Parathyroid adenoma (tissue), 2 donors: ENCODE measurements around the gene TNFAIP3.

Experiments used
- H2AFZ ChIP-seq: fragments of 300-600 bp; sonication (generic); one replicate; pipeline ENCODE4 v1.7.0; 2017; ENCODE audit warnings: antibody characterized with exemption, mild to moderate bottlenecking
- H3K27ac ChIP-seq: fragments of 300-600 bp; sonication (generic); one replicate; pipeline ENCODE4 v1.7.0; 2017
- H3K27me3 ChIP-seq: fragments of 300-600 bp; sonication (generic); one replicate; pipeline ENCODE4 v1.7.0; 2017; ENCODE audit warnings: low read length; ENCODE audit not compliant: control insufficient read depth, insufficient read depth
- H3K36me3 ChIP-seq: fragments of 300-600 bp; sonication (generic); one replicate; pipeline ENCODE4 v1.7.0; 2017; ENCODE audit warnings: low read length; ENCODE audit not compliant: control insufficient read depth, insufficient read depth
- H3K4me1 ChIP-seq: fragments of 300-600 bp; sonication (generic); one replicate; pipeline ENCODE4 v1.7.0; 2017; ENCODE audit warnings: control low read depth
- H3K4me2 ChIP-seq: fragments of 300-600 bp; sonication (generic); one replicate; pipeline ENCODE4 v1.7.0; 2017; ENCODE audit warnings: low read length
- H3K4me3 ChIP-seq: fragments of 300-600 bp; sonication (generic); one replicate; pipeline ENCODE4 v1.7.0; 2017; ENCODE audit warnings: low read depth, low read length
- H3K79me2 ChIP-seq: fragments of 300-600 bp; sonication (generic); one replicate; pipeline ENCODE4 v1.7.0; 2017; ENCODE audit warnings: control low read depth
- H3K9ac ChIP-seq: fragments of 300-600 bp; sonication (generic); one replicate; pipeline ENCODE4 v1.7.0; 2017; ENCODE audit warnings: mild to moderate bottlenecking
- H3K9me3 ChIP-seq: fragments of 300-600 bp; sonication (generic); one replicate; pipeline ENCODE4 v1.7.0; 2017; ENCODE audit warnings: low read length; ENCODE audit not compliant: control insufficient read depth
- TF ChIP-seq, protein P1 (sequence below): fragments of 300-600 bp; sonication (generic); IDR thresholded peaks from one replicate; pipeline ENCODE4 v1.7.0; 2017; ENCODE audit warnings: antibody characterized with exemption, mild to moderate bottlenecking
- donor health status: primary hyperparathyroidism.

TNFAIP3 gene

DNA sequence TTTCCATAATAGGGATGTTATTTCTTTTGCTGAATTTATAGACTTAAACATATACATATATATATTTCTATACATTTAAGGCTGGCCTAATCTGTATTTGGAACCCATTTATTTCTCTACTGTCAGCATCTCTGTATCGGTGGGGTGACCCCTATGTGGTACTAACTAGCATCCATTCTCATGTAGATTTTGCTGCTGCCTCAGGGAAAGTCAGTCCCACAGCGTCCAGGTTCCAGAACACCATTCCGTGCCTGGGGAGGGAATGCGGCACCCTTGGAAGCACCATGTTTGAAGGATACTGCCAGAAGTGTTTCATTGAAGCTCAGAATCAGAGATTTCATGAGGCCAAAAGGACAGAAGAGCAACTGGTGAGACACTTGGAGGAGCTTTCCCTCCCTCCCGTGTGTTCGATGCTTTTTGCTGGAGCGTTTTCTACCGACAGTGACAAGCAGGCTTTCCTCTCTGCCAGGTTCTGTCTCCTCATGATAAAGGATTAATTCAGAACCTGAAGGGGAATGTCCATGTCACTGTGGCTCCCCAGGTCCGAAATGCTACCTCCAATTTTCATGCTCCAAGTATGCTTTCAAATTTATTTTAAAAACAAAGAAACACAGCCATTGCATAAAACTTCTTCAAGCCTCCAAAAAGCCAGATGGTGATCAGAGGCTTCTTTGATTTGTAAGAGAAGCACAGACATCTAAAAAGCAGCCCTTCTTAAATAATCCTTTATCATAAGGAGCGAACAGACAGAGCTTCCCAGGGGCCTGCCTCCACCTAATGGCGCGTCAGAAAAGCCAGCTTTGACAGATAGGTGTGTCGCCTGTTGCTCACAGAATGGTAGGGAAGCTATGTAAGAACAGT is 13.1 kb downstream of the TNFAIP3 start:
- H3K9me3 ChIP-seq, result no peaks in the 10 kb centered on the region
- H3K4me3 ChIP-seq, result no peak overlapping the region
- H3K4me1 ChIP-seq, result no peaks in the 10 kb centered on the region
- no peak overlapping the region for H2AFZ ChIP-seq
- TF ChIP-seq, protein P1, sequence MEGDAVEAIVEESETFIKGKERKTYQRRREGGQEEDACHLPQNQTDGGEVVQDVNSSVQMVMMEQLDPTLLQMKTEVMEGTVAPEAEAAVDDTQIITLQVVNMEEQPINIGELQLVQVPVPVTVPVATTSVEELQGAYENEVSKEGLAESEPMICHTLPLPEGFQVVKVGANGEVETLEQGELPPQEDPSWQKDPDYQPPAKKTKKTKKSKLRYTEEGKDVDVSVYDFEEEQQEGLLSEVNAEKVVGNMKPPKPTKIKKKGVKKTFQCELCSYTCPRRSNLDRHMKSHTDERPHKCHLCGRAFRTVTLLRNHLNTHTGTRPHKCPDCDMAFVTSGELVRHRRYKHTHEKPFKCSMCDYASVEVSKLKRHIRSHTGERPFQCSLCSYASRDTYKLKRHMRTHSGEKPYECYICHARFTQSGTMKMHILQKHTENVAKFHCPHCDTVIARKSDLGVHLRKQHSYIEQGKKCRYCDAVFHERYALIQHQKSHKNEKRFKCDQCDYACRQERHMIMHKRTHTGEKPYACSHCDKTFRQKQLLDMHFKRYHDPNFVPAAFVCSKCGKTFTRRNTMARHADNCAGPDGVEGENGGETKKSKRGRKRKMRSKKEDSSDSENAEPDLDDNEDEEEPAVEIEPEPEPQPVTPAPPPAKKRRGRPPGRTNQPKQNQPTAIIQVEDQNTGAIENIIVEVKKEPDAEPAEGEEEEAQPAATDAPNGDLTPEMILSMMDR, result no peak
- no peaks in the 10 kb centered on the region for H3K27me3 ChIP-seq
- H3K9ac ChIP-seq, result no peak overlapping the region
- no peaks in the 10 kb centered on the region for H3K36me3 ChIP-seq
- H3K27ac ChIP-seq, result no peak overlapping the region
- H3K79me2 ChIP-seq, result no peaks in the 10 kb centered on the region
- no peak overlapping the region for H3K4me2 ChIP-seq

DNA sequence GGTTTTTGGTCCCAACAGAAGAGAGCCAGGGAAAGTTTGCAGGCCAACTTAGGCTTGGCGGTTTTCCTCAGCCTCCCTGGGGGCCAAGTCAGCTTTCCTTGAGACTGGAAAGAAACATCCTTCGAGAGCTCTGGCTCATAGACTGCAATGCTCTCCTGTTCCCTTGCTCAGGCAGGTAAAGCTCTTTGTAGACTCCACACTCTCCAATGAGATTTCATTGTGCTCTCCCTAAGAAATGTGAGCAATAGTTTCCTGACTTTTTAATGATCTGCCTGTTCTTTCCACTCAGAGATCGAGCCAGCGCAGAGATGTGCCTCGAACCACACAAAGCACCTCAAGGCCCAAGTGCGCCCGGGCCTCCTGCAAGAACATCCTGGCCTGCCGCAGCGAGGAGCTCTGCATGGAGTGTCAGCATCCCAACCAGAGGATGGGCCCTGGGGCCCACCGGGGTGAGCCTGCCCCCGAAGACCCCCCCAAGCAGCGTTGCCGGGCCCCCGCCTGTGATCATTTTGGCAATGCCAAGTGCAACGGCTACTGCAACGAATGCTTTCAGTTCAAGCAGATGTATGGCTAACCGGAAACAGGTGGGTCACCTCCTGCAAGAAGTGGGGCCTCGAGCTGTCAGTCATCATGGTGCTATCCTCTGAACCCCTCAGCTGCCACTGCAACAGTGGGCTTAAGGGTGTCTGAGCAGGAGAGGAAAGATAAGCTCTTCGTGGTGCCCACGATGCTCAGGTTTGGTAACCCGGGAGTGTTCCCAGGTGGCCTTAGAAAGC is 13.9 kb downstream of the TNFAIP3 start:
- no peak overlapping the region for H3K4me2 ChIP-seq
- no peaks in the 10 kb centered on the region for H3K4me1 ChIP-seq
- H2AFZ ChIP-seq, result no peak overlapping the region
- H3K36me3 ChIP-seq, result no peaks in the 10 kb centered on the region
- H3K9me3 ChIP-seq, result no peaks in the 10 kb centered on the region
- H3K4me3 ChIP-seq, result no peak overlapping the region
- TF ChIP-seq, protein P1, result no peak
- H3K79me2 ChIP-seq, result no peaks in the 10 kb centered on the region
- H3K27ac ChIP-seq, result no peak overlapping the region
- H3K27me3 ChIP-seq, result no peaks in the 10 kb centered on the region
- no peak overlapping the region for H3K9ac ChIP-seq

DNA sequence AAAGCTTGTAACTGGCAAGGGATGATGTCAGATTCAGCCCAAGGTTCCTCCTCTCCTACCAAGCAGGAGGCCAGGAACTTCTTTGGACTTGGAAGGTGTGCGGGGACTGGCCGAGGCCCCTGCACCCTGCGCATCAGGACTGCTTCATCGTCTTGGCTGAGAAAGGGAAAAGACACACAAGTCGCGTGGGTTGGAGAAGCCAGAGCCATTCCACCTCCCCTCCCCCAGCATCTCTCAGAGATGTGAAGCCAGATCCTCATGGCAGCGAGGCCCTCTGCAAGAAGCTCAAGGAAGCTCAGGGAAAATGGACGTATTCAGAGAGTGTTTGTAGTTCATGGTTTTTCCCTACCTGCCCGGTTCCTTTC is 14.4 kb downstream of the TNFAIP3 start:
- no peak overlapping the region for H2AFZ ChIP-seq
- TF ChIP-seq, protein P1, result no peak
- H3K27ac ChIP-seq, result no peak overlapping the region
- no peak overlapping the region for H3K4me3 ChIP-seq
- no peak overlapping the region for H3K4me2 ChIP-seq
- H3K36me3 ChIP-seq, result no peaks in the 10 kb centered on the region
- H3K9ac ChIP-seq, result no peak overlapping the region
- H3K79me2 ChIP-seq, result no peaks in the 10 kb centered on the region
- no peaks in the 10 kb centered on the region for H3K4me1 ChIP-seq
- no peaks in the 10 kb centered on the region for H3K27me3 ChIP-seq
- H3K9me3 ChIP-seq, result no peaks in the 10 kb centered on the region

DNA sequence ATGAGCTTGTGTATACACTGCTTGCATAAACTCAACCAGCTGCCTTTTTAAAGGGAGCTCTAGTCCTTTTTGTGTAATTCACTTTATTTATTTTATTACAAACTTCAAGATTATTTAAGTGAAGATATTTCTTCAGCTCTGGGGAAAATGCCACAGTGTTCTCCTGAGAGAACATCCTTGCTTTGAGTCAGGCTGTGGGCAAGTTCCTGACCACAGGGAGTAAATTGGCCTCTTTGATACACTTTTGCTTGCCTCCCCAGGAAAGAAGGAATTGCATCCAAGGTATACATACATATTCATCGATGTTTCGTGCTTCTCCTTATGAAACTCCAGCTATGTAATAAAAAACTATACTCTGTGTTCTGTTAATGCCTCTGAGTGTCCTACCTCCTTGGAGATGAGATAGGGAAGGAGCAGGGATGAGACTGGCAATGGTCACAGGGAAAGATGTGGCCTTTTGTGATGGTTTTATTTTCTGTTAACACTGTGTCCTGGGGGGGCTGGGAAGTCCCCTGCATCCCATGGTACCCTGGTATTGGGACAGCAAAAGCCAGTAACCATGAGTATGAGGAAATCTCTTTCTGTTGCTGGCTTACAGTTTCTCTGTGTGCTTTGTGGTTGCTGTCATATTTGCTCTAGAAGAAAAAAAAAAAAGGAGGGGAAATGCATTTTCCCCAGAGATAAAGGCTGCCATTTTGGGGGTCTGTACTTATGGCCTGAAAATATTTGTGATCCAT is 15.3 kb downstream of the TNFAIP3 start:
- H3K79me2 ChIP-seq, result no peaks in the 10 kb centered on the region
- no peaks in the 10 kb centered on the region for H3K9me3 ChIP-seq
- H3K27ac ChIP-seq, result no peak overlapping the region
- H2AFZ ChIP-seq, result no peak overlapping the region
- H3K4me3 ChIP-seq, result no peak overlapping the region
- TF ChIP-seq, protein P1, result no peak
- H3K36me3 ChIP-seq, result no peaks in the 10 kb centered on the region
- no peak overlapping the region for H3K4me2 ChIP-seq
- no peaks in the 10 kb centered on the region for H3K27me3 ChIP-seq
- no peaks in the 10 kb centered on the region for H3K4me1 ChIP-seq
- H3K9ac ChIP-seq, result no peak overlapping the region
